HG03095 (cell line): Measurements from ENCODE around the gene PTCH1.

Experiments
- ATAC-seq: cut with Tn5 transposase; IDR thresholded peaks from one replicate; pipeline ENCODE4 v1.9.1; 2021; ENCODE audit warnings: moderate library complexity; ENCODE audit not compliant: unreplicated experiment

Gene PTCH1

GRCh38 chr9:95477441-95477840 lies 39.3 kb downstream of the PTCH1 start:
- no peak for ATAC-seq

- no peak for ATAC-seq
Measured at GRCh38 chr9:95468791-95469190, 48.0 kb downstream of the PTCH1 start.

- no peak for ATAC-seq
Measured at GRCh38 chr9:95465115-95465514, 51.7 kb downstream of the PTCH1 start.

GRCh38 chr9:95463148-95464060 lies 53.4 kb downstream of the PTCH1 start:
- no peak for ATAC-seq

- peak; percentile 95 for ATAC-seq
Measured at GRCh38 chr9:95462249-95463147, 54.3 kb downstream of the PTCH1 start.

GRCh38 chr9:95461448-95462248 lies 55.1 kb downstream of the PTCH1 start:
- no peak for ATAC-seq

- ATAC-seq: no peak
Measured at GRCh38 chr9:95460518-95461164, 56.1 kb downstream of the PTCH1 start.

- no peak for ATAC-seq
Measured at GRCh38 chr9:95459851-95460517, 56.8 kb downstream of the PTCH1 start.

GRCh38 chr9:95459178-95459577 lies 57.6 kb downstream of the PTCH1 start:
- ATAC-seq: no peak

- ATAC-seq: no peak
Measured at GRCh38 chr9:95458666-95459065, 58.1 kb downstream of the PTCH1 start.

- no peak for ATAC-seq
Measured at GRCh38 chr9:95457769-95458168, 59.0 kb downstream of the PTCH1 start.

- ATAC-seq: no peak
Measured at GRCh38 chr9:95455714-95456113, 61.1 kb downstream of the PTCH1 start.

- no peak for ATAC-seq
Measured at GRCh38 chr9:95452176-95452575, 64.6 kb downstream of the PTCH1 start.

- no peak for ATAC-seq
Measured at GRCh38 chr9:95451065-95451426, 65.7 kb downstream of the PTCH1 start.

- no peak for ATAC-seq
Measured at GRCh38 chr9:95450171-95451064, 66.4 kb downstream of the PTCH1 start.

GRCh38 chr9:95449016-95449415 lies 67.8 kb downstream of the PTCH1 start:
- ATAC-seq: no peak

GRCh38 chr9:95447660-95448420 lies 68.9 kb downstream of the PTCH1 start:
- no peak for ATAC-seq

- ATAC-seq: no peak
Measured at GRCh38 chr9:95446984-95447383, 69.8 kb downstream of the PTCH1 start.
